Measurements from ENCODE around the gene ADAMTSL2.

- TF ChIP-seq POLR2A (IDR thresholded peaks at IDR 0.05; ENCODE audit: low read depth) (no peak), CTCF (IDR thresholded peaks at IDR 0.05) (no peak), POLR2AphosphoS5 (IDR thresholded peaks at IDR 0.05) (no peak)
These were observed 44.3 kb downstream of the ADAMTSL2 start for GRCh38 chr9:133578524-133579441.
